DND-41 (cell line): ENCODE measurements around the gene RPP25.

Experiments
- EZH2 ChIP-seq: IDR thresholded peaks from 3 replicates; pipeline ENCODE4 v1.6.1; 2012; ENCODE audit warnings: borderline replicate concordance, low read depth, mild to moderate bottlenecking, moderate library complexity, low read length, inconsistent platforms; ENCODE audit not compliant: severe bottlenecking
- TF ChIP-seq, protein P1 (sequence below): IDR thresholded peaks from 2 replicates; pipeline ENCODE4 v1.5.1; 2012; ENCODE audit warnings: borderline replicate concordance, low read length, moderate library complexity, mild to moderate bottlenecking; ENCODE audit not compliant: poor library complexity, severe bottlenecking; ENCODE audit errors: extremely low read depth

DNA sequence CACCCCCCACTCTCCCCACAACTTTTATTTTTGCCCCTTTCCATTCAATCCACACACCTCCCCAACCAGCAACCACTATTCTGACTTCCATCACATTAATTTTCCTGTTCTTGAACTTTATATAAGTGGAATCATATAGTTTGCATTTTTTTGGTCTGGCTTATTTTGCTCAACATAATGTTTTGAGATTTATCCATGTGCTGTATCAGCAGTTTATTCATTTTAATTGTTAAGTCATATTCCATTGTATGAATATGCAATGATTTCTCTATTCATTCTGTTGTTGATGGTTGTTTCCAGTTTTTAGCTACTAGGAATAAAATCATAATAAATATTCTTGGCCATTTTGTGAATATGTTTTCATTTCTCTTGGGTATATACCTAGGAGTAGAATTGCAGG, 33.0 kb upstream of the RPP25 start:
- TF ChIP-seq, protein P1, sequence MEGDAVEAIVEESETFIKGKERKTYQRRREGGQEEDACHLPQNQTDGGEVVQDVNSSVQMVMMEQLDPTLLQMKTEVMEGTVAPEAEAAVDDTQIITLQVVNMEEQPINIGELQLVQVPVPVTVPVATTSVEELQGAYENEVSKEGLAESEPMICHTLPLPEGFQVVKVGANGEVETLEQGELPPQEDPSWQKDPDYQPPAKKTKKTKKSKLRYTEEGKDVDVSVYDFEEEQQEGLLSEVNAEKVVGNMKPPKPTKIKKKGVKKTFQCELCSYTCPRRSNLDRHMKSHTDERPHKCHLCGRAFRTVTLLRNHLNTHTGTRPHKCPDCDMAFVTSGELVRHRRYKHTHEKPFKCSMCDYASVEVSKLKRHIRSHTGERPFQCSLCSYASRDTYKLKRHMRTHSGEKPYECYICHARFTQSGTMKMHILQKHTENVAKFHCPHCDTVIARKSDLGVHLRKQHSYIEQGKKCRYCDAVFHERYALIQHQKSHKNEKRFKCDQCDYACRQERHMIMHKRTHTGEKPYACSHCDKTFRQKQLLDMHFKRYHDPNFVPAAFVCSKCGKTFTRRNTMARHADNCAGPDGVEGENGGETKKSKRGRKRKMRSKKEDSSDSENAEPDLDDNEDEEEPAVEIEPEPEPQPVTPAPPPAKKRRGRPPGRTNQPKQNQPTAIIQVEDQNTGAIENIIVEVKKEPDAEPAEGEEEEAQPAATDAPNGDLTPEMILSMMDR = no peak
- no peak for TF ChIP-seq EZH2
